ENCODE data around the gene IFT43.
"Not testable (repeated sequence)": the region's sequence is repeated elsewhere in the genome, so short reads cannot be mapped to it uniquely, and the experiment has no call there.

IFT43 gene

GRCh38 chr14:75986439-75986765 lies 839 bp downstream of the IFT43 start:
- no peaks in the 10 kb centered on the region for H3K9me3 Mint-ChIP-seq
- peaks cover 18% of the 10 kb centered on the region for H3K27me3 Mint-ChIP-seq
- H3K4me1 Mint-ChIP-seq (ENCODE audit: low read depth), result peaks cover 14% of the 10 kb centered on the region
- peaks cover 21% of the 10 kb centered on the region for H3K36me3 Mint-ChIP-seq (ENCODE audit: low read depth)
- peak overlapping the region; percentile 88 for H3K4me3 Mint-ChIP-seq
- H3K27ac Mint-ChIP-seq, result peak overlapping the region; percentile 82
- intact Hi-C loops (cut with micrococcal nuclease), result loop anchor here (10.0 kb wide), 1 partner anchor 168 kb away; the partner anchor contains the start of gene GPATCH2L

- Mint-ChIP-seq H3K4me1 (ENCODE audit: low read depth) (peaks cover 7% of the 10 kb centered on the region), H3K27ac (no peak overlapping the region), H3K9me3 (no peaks in the 10 kb centered on the region), H3K27me3 (peaks cover 15% of the 10 kb centered on the region), H3K36me3 (ENCODE audit: low read depth) (peaks cover 21% of the 10 kb centered on the region), H3K4me3 (no peak overlapping the region)
- intact Hi-C loops (cut with micrococcal nuclease), result loop anchor here (10.0 kb wide), 1 partner anchor 167 kb away; the partner anchor contains the start of gene GPATCH2L
Measured at GRCh38 chr14:75987201-75987970, 1.8 kb downstream of the IFT43 start.

- peaks cover 2% of the 10 kb centered on the region for H3K27me3 Mint-ChIP-seq
- no peaks in the 10 kb centered on the region for H3K9me3 Mint-ChIP-seq
- H3K4me1 Mint-ChIP-seq (ENCODE audit: low read depth), result peaks cover 7% of the 10 kb centered on the region
- intact Hi-C loops (cut with micrococcal nuclease), result loop anchor here (10.0 kb wide), 1 partner anchor 166 kb away; the partner anchor contains the start of gene GPATCH2L
- no peak overlapping the region for H3K27ac Mint-ChIP-seq
- no peak overlapping the region for H3K4me3 Mint-ChIP-seq
- peaks cover 21% of the 10 kb centered on the region for H3K36me3 Mint-ChIP-seq (ENCODE audit: low read depth)
Measured at GRCh38 chr14:75989134-75989533, 3.6 kb downstream of the IFT43 start.

- no peak overlapping the region for H3K27ac Mint-ChIP-seq
- peaks cover 23% of the 10 kb centered on the region for H3K36me3 Mint-ChIP-seq (ENCODE audit: low read depth)
- no peak overlapping the region for H3K4me3 Mint-ChIP-seq
- intact Hi-C loops (cut with micrococcal nuclease), result no loop called here
- no peaks in the 10 kb centered on the region for H3K9me3 Mint-ChIP-seq
- peaks cover 7% of the 10 kb centered on the region for H3K4me1 Mint-ChIP-seq (ENCODE audit: low read depth)
- H3K27me3 Mint-ChIP-seq, result no peaks in the 10 kb centered on the region
Measured at GRCh38 chr14:75990297-75990696, 4.7 kb downstream of the IFT43 start.

- Mint-ChIP-seq H3K9me3 (no peaks in the 10 kb centered on the region), H3K27me3 (no peaks in the 10 kb centered on the region), H3K4me1 (ENCODE audit: low read depth) (no peaks in the 10 kb centered on the region), H3K4me3 (no peak overlapping the region), H3K36me3 (ENCODE audit: low read depth) (peaks cover 22% of the 10 kb centered on the region), H3K27ac (no peak overlapping the region)
- intact Hi-C loops (cut with micrococcal nuclease), result no loop called here
Measured at GRCh38 chr14:75991753-75992152, 6.2 kb downstream of the IFT43 start.

GRCh38 chr14:75993567-75994041 lies 8.0 kb downstream of the IFT43 start:
- peaks cover 36% of the 10 kb centered on the region for H3K36me3 Mint-ChIP-seq (ENCODE audit: low read depth)

GRCh38 chr14:75995372-75996041 lies 9.9 kb downstream of the IFT43 start:
- no peaks in the 10 kb centered on the region for H3K27me3 Mint-ChIP-seq
- no peak overlapping the region for H3K4me3 Mint-ChIP-seq
- intact Hi-C loops (cut with micrococcal nuclease), result no loop called here
- H3K27ac Mint-ChIP-seq, result no peak overlapping the region
- no peaks in the 10 kb centered on the region for H3K9me3 Mint-ChIP-seq
- peaks cover 40% of the 10 kb centered on the region for H3K36me3 Mint-ChIP-seq (ENCODE audit: low read depth)
- no peaks in the 10 kb centered on the region for H3K4me1 Mint-ChIP-seq (ENCODE audit: low read depth)

More at GRCh38 chr14:75993567-75994041, 8.0 kb downstream of the IFT43 start:
- Mint-ChIP-seq H3K27ac (no peak overlapping the region), H3K4me3 (no peak overlapping the region), H3K4me1 (ENCODE audit: low read depth) (no peaks in the 10 kb centered on the region), H3K27me3 (no peaks in the 10 kb centered on the region), H3K9me3 (no peaks in the 10 kb centered on the region)
- intact Hi-C loops (cut with micrococcal nuclease), result no loop called here

- no peak overlapping the region for H3K4me3 Mint-ChIP-seq
- no peak overlapping the region for H3K27ac Mint-ChIP-seq
- no peaks in the 10 kb centered on the region for H3K4me1 Mint-ChIP-seq (ENCODE audit: low read depth)
- no peaks in the 10 kb centered on the region for H3K27me3 Mint-ChIP-seq
- intact Hi-C loops (cut with micrococcal nuclease), result no loop called here
- H3K36me3 Mint-ChIP-seq (ENCODE audit: low read depth), result peaks cover 46% of the 10 kb centered on the region
- no peaks in the 10 kb centered on the region for H3K9me3 Mint-ChIP-seq
Measured at GRCh38 chr14:75996488-75996887, 10.9 kb downstream of the IFT43 start.

GRCh38 chr14:75999511-76000190 lies 14.1 kb downstream of the IFT43 start:
- Mint-ChIP-seq H3K27ac (no peak overlapping the region), H3K9me3 (peaks cover 8% of the 10 kb centered on the region), H3K4me1 (ENCODE audit: low read depth) (no peaks in the 10 kb centered on the region), H3K27me3 (no peaks in the 10 kb centered on the region), H3K4me3 (no peak overlapping the region), H3K36me3 (ENCODE audit: low read depth) (peaks cover 67% of the 10 kb centered on the region)
- intact Hi-C loops (cut with micrococcal nuclease), result no loop called here

GRCh38 chr14:76002383-76002782 lies 16.8 kb downstream of the IFT43 start:
- H3K27me3 Mint-ChIP-seq, result no peaks in the 10 kb centered on the region
- H3K36me3 Mint-ChIP-seq (ENCODE audit: low read depth), result peaks cover 69% of the 10 kb centered on the region
- peaks cover 14% of the 10 kb centered on the region for H3K9me3 Mint-ChIP-seq
- H3K4me1 Mint-ChIP-seq (ENCODE audit: low read depth), result no peaks in the 10 kb centered on the region
- no peak overlapping the region for H3K27ac Mint-ChIP-seq
- intact Hi-C loops (cut with micrococcal nuclease), result no loop called here
- no peak overlapping the region for H3K4me3 Mint-ChIP-seq

GRCh38 chr14:76006253-76006652 lies 20.7 kb downstream of the IFT43 start:
- H3K27ac Mint-ChIP-seq, result no peak overlapping the region
- no peaks in the 10 kb centered on the region for H3K27me3 Mint-ChIP-seq
- H3K4me3 Mint-ChIP-seq, result no peak overlapping the region
- H3K36me3 Mint-ChIP-seq (ENCODE audit: low read depth), result peaks cover 37% of the 10 kb centered on the region
- H3K9me3 Mint-ChIP-seq, result peaks cover 14% of the 10 kb centered on the region
- peaks cover 5% of the 10 kb centered on the region for H3K4me1 Mint-ChIP-seq (ENCODE audit: low read depth)
- intact Hi-C loops (cut with micrococcal nuclease), result no loop called here

- Mint-ChIP-seq H3K36me3 (ENCODE audit: low read depth) (peaks cover 30% of the 10 kb centered on the region), H3K4me1 (ENCODE audit: low read depth) (peaks cover 5% of the 10 kb centered on the region), H3K9me3 (peaks cover 14% of the 10 kb centered on the region), H3K4me3 (no peak overlapping the region), H3K27me3 (no peaks in the 10 kb centered on the region), H3K27ac (no peak overlapping the region)
- intact Hi-C loops (cut with micrococcal nuclease), result no loop called here
Measured at GRCh38 chr14:76007379-76007778, 21.8 kb downstream of the IFT43 start.

GRCh38 chr14:76007852-76008251 lies 22.3 kb downstream of the IFT43 start:
- Mint-ChIP-seq H3K4me3 (no peak overlapping the region), H3K9me3 (peaks cover 14% of the 10 kb centered on the region), H3K27me3 (no peaks in the 10 kb centered on the region), H3K36me3 (ENCODE audit: low read depth) (peaks cover 30% of the 10 kb centered on the region), H3K4me1 (ENCODE audit: low read depth) (peaks cover 5% of the 10 kb centered on the region), H3K27ac (no peak overlapping the region)
- intact Hi-C loops (cut with micrococcal nuclease), result no loop called here

GRCh38 chr14:76009627-76010026 lies 24.1 kb downstream of the IFT43 start:
- H3K27ac Mint-ChIP-seq; intact Hi-C loops (cut with micrococcal nuclease); H3K27me3 Mint-ChIP-seq: not testable (repeated sequence)

More at GRCh38 chr14:76009627-76010026, 24.1 kb downstream of the IFT43 start:
- H3K4me3 Mint-ChIP-seq; H3K9me3 Mint-ChIP-seq; H3K4me1 Mint-ChIP-seq (ENCODE audit: low read depth): not testable (repeated sequence)
- H3K36me3 Mint-ChIP-seq (ENCODE audit: low read depth), result peaks cover 34% of the 10 kb centered on the region

All from dendritic cell treated with granulocyte-macrophage colony-stimulating factor and Interleukin-4, amounts not matched to agents 40 ng/mL and 50 ng/mL, for 4 days (primary cell).